Measurements from ENCODE around the gene RGR. TPM values are rescaled to one million over a fixed set of nuclear protein-coding genes. Genes with fewer than 3 reads are reported as not detected.

RGR gene
- total RNA-seq, 1 experiment from 2014 or later, result not detected

- DNase-seq (ENCODE audit: low read depth), result peak; percentile 74
Observed at GRCh38 chr10:84296091-84296981, 51.5 kb downstream of the RGR start.

- no peak for DNase-seq (ENCODE audit: low read depth)
Observed at GRCh38 chr10:84298057-84298456, 53.2 kb downstream of the RGR start.

- DNase-seq (ENCODE audit: low read depth), result no peak
Observed at GRCh38 chr10:84302223-84302622, 57.4 kb downstream of the RGR start.

- no peak for DNase-seq (ENCODE audit: low read depth)
Observed at GRCh38 chr10:84306751-84307384, 62.0 kb downstream of the RGR start.

GRCh38 chr10:84308021-84308420 is 63.2 kb downstream of the RGR start:
- no peak for DNase-seq (ENCODE audit: low read depth)

- DNase-seq (ENCODE audit: low read depth), result peak; percentile 92
Observed at GRCh38 chr10:84308481-84309304, 63.8 kb downstream of the RGR start.

Other genes starting within 250 kb of the RGR start
- gene GHITM, start 105.5 kb upstream of the RGR start, total RNA-seq (2014; rRNA removed; shearing (Covaris generic)), result 218 TPM in 2 replicates
- gene GPR15LG, start 71.3 kb upstream of the RGR start, total RNA-seq (2014; rRNA removed; shearing (Covaris generic)), result not detected in 2 replicates
- gene CDHR1, start 50.5 kb upstream of the RGR start, total RNA-seq (2014; rRNA removed; shearing (Covaris generic)), result not detected in 2 replicates
- not detected in 2 replicates for gene LRIT2, start 19.5 kb upstream of the RGR start, total RNA-seq (2014; rRNA removed; shearing (Covaris generic))
- not detected in 2 replicates for gene LRIT1, start 3.5 kb upstream of the RGR start, total RNA-seq (2014; rRNA removed; shearing (Covaris generic))
- gene CCSER2, start 83.5 kb downstream of the RGR start, total RNA-seq (2014; rRNA removed; shearing (Covaris generic)), result 15.0 and 18.3 TPM in 2 replicates